Measurements from ENCODE around the gene AKAP1. TPM values are rescaled to one million over a fixed set of nuclear protein-coding genes. Genes with fewer than 3 reads are reported as not detected.

AKAP1 gene
- polyA plus RNA-seq, 1 donor (not counting 4 experiments of a cell fraction or from before 2014, with no cell fraction given) = 24.1 TPM

DNA sequence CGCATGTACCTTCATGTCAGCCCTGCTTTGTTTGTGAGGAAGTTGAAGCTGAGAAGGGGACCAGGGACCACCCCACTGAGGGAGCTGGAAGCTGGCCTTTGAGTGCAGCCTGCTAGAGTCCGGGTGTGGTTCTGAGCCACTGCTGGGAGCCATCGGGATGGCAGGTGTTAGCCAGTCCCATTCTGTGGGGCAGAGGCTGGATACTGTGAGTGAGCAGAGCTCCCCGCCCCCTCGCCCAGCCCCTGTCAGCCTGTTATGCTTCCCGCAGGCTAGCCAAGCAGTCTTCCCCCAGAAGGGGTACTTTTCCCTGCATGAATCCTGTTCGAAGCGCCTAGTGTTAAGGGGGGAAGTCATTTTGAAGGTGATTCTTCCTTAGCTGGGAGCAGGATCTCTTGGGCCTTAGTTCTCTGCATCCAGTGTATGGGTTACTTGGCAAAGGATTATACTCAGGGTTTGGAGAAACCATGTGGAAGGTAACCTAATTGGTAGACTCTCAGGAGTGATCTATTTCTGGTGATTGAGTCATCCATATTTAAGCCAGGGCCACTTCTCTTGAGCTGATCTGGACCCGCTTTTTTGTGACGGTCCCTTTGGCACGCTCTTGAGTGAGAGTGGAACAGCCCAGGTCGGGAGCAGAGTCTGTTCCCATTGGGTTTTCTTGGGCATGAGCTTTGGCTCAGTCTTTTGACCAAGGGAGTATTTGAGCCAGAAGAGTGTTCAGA, 23.8 kb downstream of the AKAP1 start:
- DNase-seq (ENCODE audit: low read depth, low spot score) (no peak), FAIRE-seq (peak; percentile 36)
- no peaks in the 10 kb centered on the region for H3K27me3 ChIP-seq (ENCODE audit: control insufficient read depth, extremely low read depth, insufficient read depth, low read length)
- H3K9ac ChIP-seq (ENCODE audit: control insufficient read depth, extremely low read depth, insufficient read depth, low read length) = no peak overlapping the region
- H3K4me1 ChIP-seq (ENCODE audit: control insufficient read depth, extremely low read depth, insufficient read depth, low read length) = peaks cover 36% of the 10 kb centered on the region
- no peak overlapping the region for H3K27ac ChIP-seq (ENCODE audit: control insufficient read depth, insufficient read depth, low read length)
- H3K79me2 ChIP-seq (ENCODE audit: control insufficient read depth, insufficient read depth, low read length) = peaks cover 15% of the 10 kb centered on the region
- H3K36me3 ChIP-seq (ENCODE audit: control insufficient read depth in 2 of 2, extremely low read depth in 1 of 2, insufficient read depth in 2 of 2, low read length in 2 of 2) = peaks cover 5% of the 10 kb centered on the region in 2 experiments
- no peaks in the 10 kb centered on the region for H3K9me3 ChIP-seq (ENCODE audit: control insufficient read depth, low read depth, low read length)
- dilution Hi-C loops (cut with MboI; ENCODE audit: extremely low pct_ligation_motif_present, low sequenced_read_pairs) = no loop called here
- no peaks in the 10 kb centered on the region for H4K20me1 ChIP-seq (ENCODE audit: control insufficient read depth, extremely low read depth, insufficient read depth, low read length)
- no peak overlapping the region for H3K4me3 ChIP-seq (ENCODE audit: control insufficient read depth in 2 of 3, extremely low read depth in 1 of 3, insufficient read depth in 2 of 3, low read depth in 1 of 3, low read length in 3 of 3)
- H3K4me2 ChIP-seq (ENCODE audit: control insufficient read depth, extremely low read depth, insufficient read depth, low read depth, low read length) = no peak overlapping the region
- H2AFZ ChIP-seq (ENCODE audit: control insufficient read depth, low read length) = no peak overlapping the region
- no peak for TF ChIP-seq EZH2 (IDR thresholded peaks at IDR 0.05; ENCODE audit: low read length)
- TF ChIP-seq, protein P1, sequence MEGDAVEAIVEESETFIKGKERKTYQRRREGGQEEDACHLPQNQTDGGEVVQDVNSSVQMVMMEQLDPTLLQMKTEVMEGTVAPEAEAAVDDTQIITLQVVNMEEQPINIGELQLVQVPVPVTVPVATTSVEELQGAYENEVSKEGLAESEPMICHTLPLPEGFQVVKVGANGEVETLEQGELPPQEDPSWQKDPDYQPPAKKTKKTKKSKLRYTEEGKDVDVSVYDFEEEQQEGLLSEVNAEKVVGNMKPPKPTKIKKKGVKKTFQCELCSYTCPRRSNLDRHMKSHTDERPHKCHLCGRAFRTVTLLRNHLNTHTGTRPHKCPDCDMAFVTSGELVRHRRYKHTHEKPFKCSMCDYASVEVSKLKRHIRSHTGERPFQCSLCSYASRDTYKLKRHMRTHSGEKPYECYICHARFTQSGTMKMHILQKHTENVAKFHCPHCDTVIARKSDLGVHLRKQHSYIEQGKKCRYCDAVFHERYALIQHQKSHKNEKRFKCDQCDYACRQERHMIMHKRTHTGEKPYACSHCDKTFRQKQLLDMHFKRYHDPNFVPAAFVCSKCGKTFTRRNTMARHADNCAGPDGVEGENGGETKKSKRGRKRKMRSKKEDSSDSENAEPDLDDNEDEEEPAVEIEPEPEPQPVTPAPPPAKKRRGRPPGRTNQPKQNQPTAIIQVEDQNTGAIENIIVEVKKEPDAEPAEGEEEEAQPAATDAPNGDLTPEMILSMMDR (optimal IDR thresholded peaks at IDR 0.05 in 1 of 3, IDR thresholded peaks at IDR 0.05 in 1 of 3, conservative IDR thresholded peaks at IDR 0.05 in 1 of 3; ENCODE audit: extremely low read depth in 1 of 3, insufficient read depth in 2 of 3, low read length in 3 of 3) = no peak
- no peaks in the 10 kb centered on the region for H3K9me1 ChIP-seq (ENCODE audit: control insufficient read depth, extremely low read depth, insufficient read depth, low read length)

GRCh38 chr17:57109393-57110151, 24.5 kb downstream of the AKAP1 start:
- H4K20me1 ChIP-seq (ENCODE audit: control insufficient read depth, extremely low read depth, insufficient read depth, low read length) = no peaks in the 10 kb centered on the region
- no peak overlapping the region for H3K9ac ChIP-seq (ENCODE audit: control insufficient read depth, extremely low read depth, insufficient read depth, low read length)
- TF ChIP-seq, protein P1 (optimal IDR thresholded peaks at IDR 0.05 in 1 of 3, IDR thresholded peaks at IDR 0.05 in 1 of 3, conservative IDR thresholded peaks at IDR 0.05 in 1 of 3; ENCODE audit: extremely low read depth in 1 of 3, insufficient read depth in 2 of 3, low read length in 3 of 3) = peak; percentile 19 to 36 (median 35)
- TF ChIP-seq EZH2 (IDR thresholded peaks at IDR 0.05; ENCODE audit: low read length) = no peak
- H3K4me3 ChIP-seq (ENCODE audit: control insufficient read depth in 2 of 3, extremely low read depth in 1 of 3, insufficient read depth in 2 of 3, low read depth in 1 of 3, low read length in 3 of 3) = no peak overlapping the region
- no peak overlapping the region for H2AFZ ChIP-seq (ENCODE audit: control insufficient read depth, low read length)
- peaks cover 36% of the 10 kb centered on the region for H3K4me1 ChIP-seq (ENCODE audit: control insufficient read depth, extremely low read depth, insufficient read depth, low read length)
- FAIRE-seq (peak; percentile 77), DNase-seq (ENCODE audit: low read depth, low spot score) (peak; percentile 42)
- H3K4me2 ChIP-seq (ENCODE audit: control insufficient read depth, extremely low read depth, insufficient read depth, low read depth, low read length) = peak overlapping the region; percentile 50
- H3K79me2 ChIP-seq (ENCODE audit: control insufficient read depth, insufficient read depth, low read length) = peaks cover 13% of the 10 kb centered on the region
- dilution Hi-C loops (cut with MboI; ENCODE audit: extremely low pct_ligation_motif_present, low sequenced_read_pairs) = no loop called here
- H3K9me1 ChIP-seq (ENCODE audit: control insufficient read depth, extremely low read depth, insufficient read depth, low read length) = peaks cover 2% of the 10 kb centered on the region
- no peak overlapping the region for H3K27ac ChIP-seq (ENCODE audit: control insufficient read depth, insufficient read depth, low read length)
- H3K27me3 ChIP-seq (ENCODE audit: control insufficient read depth, extremely low read depth, insufficient read depth, low read length) = no peaks in the 10 kb centered on the region
- peaks cover 9 to 10% of the 10 kb centered on the region in 2 experiments for H3K36me3 ChIP-seq (ENCODE audit: control insufficient read depth in 2 of 2, extremely low read depth in 1 of 2, insufficient read depth in 2 of 2, low read length in 2 of 2)
- H3K9me3 ChIP-seq (ENCODE audit: control insufficient read depth, low read depth, low read length) = no peaks in the 10 kb centered on the region
